H7 (cell line): ENCODE results near the gene MRPS16. TPM values are rescaled to one million over a fixed set of nuclear protein-coding genes. Genes with fewer than 3 reads are reported as not detected.
A peak's percentile ranks its signal among the peaks of the same experiment; 100 is the strongest.
"Not testable (repeated sequence)": the region's sequence is repeated elsewhere in the genome, so short reads cannot be mapped to it uniquely, and the experiment has no call there.

Experiments used
- DNase-seq: peaks from one replicate; pipeline ENCODE4 v3.0.0; 2012
- H3K27me3 ChIP-seq: 2 replicates; pipeline ENCODE4 v1.6.0; 2011; ENCODE audit warnings: mild to moderate bottlenecking, low read length; ENCODE audit not compliant: control insufficient read depth, insufficient read depth
- H3K36me3 ChIP-seq: replicated peaks from 2 replicates; pipeline ENCODE4 v1.5.1; 2011; ENCODE audit warnings: low read length; ENCODE audit not compliant: control insufficient read depth, insufficient read depth
- H3K4me3 ChIP-seq: 2 replicates; pipeline ENCODE4 v1.5.1; 2011; ENCODE audit warnings: low read depth, mild to moderate bottlenecking, control low read depth, low read length, moderate library complexity; ENCODE audit not compliant: insufficient read depth
- total RNA-seq: library from RNA; depleted of rRNA; stranded (reverse); fragments of >200 nt; shearing (Covaris generic); gene quantifications from 2 replicates; pipeline ENCODE4 v1.2.3, GENCODE V29; 2014; rRNA removed

Gene MRPS16
- total RNA-seq: 129 and 134 TPM in 2 replicates

- Histone ChIP-seq H3K4me3 (peak within 1 kb of the TSS; percentile 64), H3K27me3 (no peaks in the 10 kb centered on the region), H3K36me3 (peaks cover 7% of the 10 kb centered on the region)
- DNase-seq: peak; percentile 92
These were observed at the start of gene MRPS16 for GRCh38 chr10:73252445-73253224. Gene MRPS16 (minus strand): TSS chr10:73252644. CDS start chr10:73252482, 162 bp downstream.

GRCh38 chr10:73296946-73297345 is 44.5 kb upstream of the MRPS16 start:
- H3K27me3 ChIP-seq: no peaks in the 10 kb centered on the region
- H3K36me3 ChIP-seq: no peaks in the 10 kb centered on the region
- no peak for DNase-seq
- no peak overlapping the region for H3K4me3 ChIP-seq

- Histone ChIP-seq H3K27me3 (no peaks in the 10 kb centered on the region), H3K4me3 (no peak overlapping the region), H3K36me3 (no peaks in the 10 kb centered on the region)
- no peak for DNase-seq
These were observed 41.0 kb upstream of the MRPS16 start for GRCh38 chr10:73293461-73293860.

GRCh38 chr10:73289958-73290357 is 37.5 kb upstream of the MRPS16 start:
- no peaks in the 10 kb centered on the region for H3K27me3 ChIP-seq
- no peak overlapping the region for H3K4me3 ChIP-seq
- no peaks in the 10 kb centered on the region for H3K36me3 ChIP-seq
- no peak for DNase-seq

- no peak overlapping the region for H3K4me3 ChIP-seq
- DNase-seq: no peak
- no peaks in the 10 kb centered on the region for H3K36me3 ChIP-seq
- H3K27me3 ChIP-seq: no peaks in the 10 kb centered on the region
These were observed 35.0 kb upstream of the MRPS16 start for GRCh38 chr10:73287441-73287840.

- Histone ChIP-seq H3K4me3 (no peak overlapping the region), H3K36me3 (no peaks in the 10 kb centered on the region), H3K27me3 (no peaks in the 10 kb centered on the region)
- no peak for DNase-seq
These were observed 28.7 kb upstream of the MRPS16 start for GRCh38 chr10:73281097-73281496.

GRCh38 chr10:73264423-73264822 is 12.0 kb upstream of the MRPS16 start:
- Histone ChIP-seq H3K4me3 (no peak overlapping the region), H3K27me3 (no peaks in the 10 kb centered on the region), H3K36me3 (no peaks in the 10 kb centered on the region)
- DNase-seq: no peak

- no peak overlapping the region for H3K4me3 ChIP-seq
- no peaks in the 10 kb centered on the region for H3K36me3 ChIP-seq
- DNase-seq: no peak
- no peaks in the 10 kb centered on the region for H3K27me3 ChIP-seq
These were observed 11.4 kb upstream of the MRPS16 start for GRCh38 chr10:73263693-73264347.

- H3K36me3 ChIP-seq: no peaks in the 10 kb centered on the region
- no peak for DNase-seq
- no peak overlapping the region for H3K4me3 ChIP-seq
- H3K27me3 ChIP-seq: no peaks in the 10 kb centered on the region
These were observed 10.6 kb upstream of the MRPS16 start for GRCh38 chr10:73262880-73263555.

- Histone ChIP-seq H3K36me3 (no peaks in the 10 kb centered on the region), H3K4me3 (no peak overlapping the region), H3K27me3 (no peaks in the 10 kb centered on the region)
- DNase-seq: no peak
These were observed 9.8 kb upstream of the MRPS16 start for GRCh38 chr10:73262105-73262730.

- H3K4me3 ChIP-seq: no peak overlapping the region
- H3K27me3 ChIP-seq: no peaks in the 10 kb centered on the region
- no peaks in the 10 kb centered on the region for H3K36me3 ChIP-seq
- no peak for DNase-seq
These were observed 9.0 kb upstream of the MRPS16 start for GRCh38 chr10:73261362-73261995.

GRCh38 chr10:73258612-73259011 is 6.2 kb upstream of the MRPS16 start:
- H3K36me3 ChIP-seq, H3K27me3 ChIP-seq, DNase-seq: not testable (repeated sequence)

GRCh38 chr10:73253225-73253555 is 746 bp upstream of the MRPS16 start:
- Histone ChIP-seq H3K4me3 (peak overlapping the region; percentile 64), H3K27me3 (no peaks in the 10 kb centered on the region), H3K36me3 (peaks cover 7% of the 10 kb centered on the region)
- peak; percentile 48 for DNase-seq

More at GRCh38 chr10:73258612-73259011, 6.2 kb upstream of the MRPS16 start:
- H3K4me3 ChIP-seq: not testable (repeated sequence)

- peak overlapping the region; percentile 64 for H3K4me3 ChIP-seq
- DNase-seq: peak; percentile 29
- peaks cover 7% of the 10 kb centered on the region for H3K36me3 ChIP-seq
- H3K27me3 ChIP-seq: no peaks in the 10 kb centered on the region
These were observed 580 bp downstream of the MRPS16 start for GRCh38 chr10:73251683-73252444.
